Endothelial cell of umbilical vein (primary cell): Measurements from ENCODE around the gene RENBP. TPM values are rescaled to one million over a fixed set of nuclear protein-coding genes. Genes with fewer than 3 reads are reported as not detected.

Source experiments
- BruUV-seq: library from RNA; stranded (reverse); fragments of 400-500 nt; replicated peaks from 2 replicates; lab custom pipeline; 2021; lab: Mats Ljungman, UMichigan
- CTCF ChIA-PET: fragments of 300-600, 350-600 bp; sonication (Branson Sonifier 250); formaldehyde crosslinking; loops from one replicate; lab custom pipeline; 2021; ENCODE audit warnings: antibody characterized with exemption, inconsistent platforms; lab: Charles Lee
- POLR2A ChIA-PET: fragments of 300-600, 350-600 bp; sonication (Branson Sonifier 250); formaldehyde crosslinking; loops from one replicate; lab custom pipeline; 2021; ENCODE audit warnings: antibody characterized with exemption, inconsistent platforms; lab: Charles Lee
- DNase-seq: peaks from one replicate; pipeline ENCODE4 v3.0.0-alpha.2; 2011; ENCODE audit warnings: low read depth, low spot score
- FAIRE-seq: peaks from 2 replicates; lab custom pipeline; 2011; peaks lifted over from hg19 to GRCh38; lab: Jason Lieb, UNC
- H2AFZ ChIP-seq: 2 replicates; pipeline ENCODE4 v1.6.0; 2012; ENCODE audit warnings: low read depth, low read length, control low read depth, inconsistent platforms
- H3K27ac ChIP-seq: 2 replicates; pipeline ENCODE4 v1.5.1; 2011; ENCODE audit warnings: low read depth, mild to moderate bottlenecking, control low read depth, low read length, moderate library complexity; ENCODE audit not compliant: insufficient read depth
- H3K27me3 ChIP-seq, 2 experiments: 2 replicates each; pipeline versions ENCODE4 v1.6.0 to v1.6.1; 2011; ENCODE audit warnings: low read length in 2 of 2, mixed read lengths in 1 of 2; ENCODE audit not compliant: control insufficient read depth in 2 of 2, insufficient read depth in 2 of 2
- H3K36me3 ChIP-seq, 2 experiments: 2 replicates in 1 of 2; 3 replicates in 1 of 2; pipeline ENCODE4 v1.5.1; 2011; ENCODE audit warnings: low read length in 2 of 2, mild to moderate bottlenecking in 1 of 2, moderate library complexity in 1 of 2; ENCODE audit not compliant: control insufficient read depth in 2 of 2, insufficient read depth in 2 of 2; ENCODE audit errors: extremely low read depth in 1 of 2
- H3K4me1 ChIP-seq: 3 replicates; pipeline ENCODE4 v1.5.1; 2011; ENCODE audit warnings: mild to moderate bottlenecking, low read length; ENCODE audit not compliant: control insufficient read depth, insufficient read depth; ENCODE audit errors: extremely low read depth
- H3K4me2 ChIP-seq: 2 replicates; pipeline ENCODE4 v1.6.1; 2011; ENCODE audit warnings: low read length, control low read depth, mixed read lengths; ENCODE audit not compliant: insufficient read depth
- H3K4me3 ChIP-seq, 3 experiments: fragments of 200-600 bp in 1 of 3; sonication (generic), shearing (Covaris generic) in 1 of 3; replicated peaks in 1 of 3; 2 replicates each; pipeline ENCODE4 v1.5.1; 2011 to 2016; ENCODE audit warnings: control low read depth in 3 of 3, low read length in 3 of 3, mild to moderate bottlenecking in 2 of 3, inconsistent platforms in 1 of 3, low read depth in 1 of 3, moderate library complexity in 1 of 3; ENCODE audit not compliant: insufficient read depth in 1 of 3
- H3K79me2 ChIP-seq: 2 replicates; pipeline ENCODE4 v1.6.0; 2012; ENCODE audit warnings: low read length, inconsistent platforms; ENCODE audit not compliant: control insufficient read depth, insufficient read depth
- H3K9ac ChIP-seq: replicated peaks from 2 replicates; pipeline ENCODE3; 2011; ENCODE audit warnings: low read length, control low read depth; ENCODE audit not compliant: insufficient read depth; ENCODE audit errors: extremely low read depth
- H3K9me1 ChIP-seq: replicated peaks from 3 replicates; pipeline ENCODE4 v1.6.0; 2011; ENCODE audit warnings: mild to moderate bottlenecking, low read length; ENCODE audit not compliant: control insufficient read depth, insufficient read depth; ENCODE audit errors: extremely low read depth
- H3K9me3 ChIP-seq: replicated peaks from 2 replicates; pipeline ENCODE4 v1.5.1; 2012; ENCODE audit warnings: low read length, inconsistent platforms; ENCODE audit not compliant: control insufficient read depth, insufficient read depth
- H4K20me1 ChIP-seq: replicated peaks from 2 replicates; pipeline ENCODE3; 2011; ENCODE audit warnings: mild to moderate bottlenecking, low read length; ENCODE audit not compliant: control insufficient read depth, insufficient read depth; ENCODE audit errors: extremely low read depth
- CTCF ChIP-seq, 2 donors: IDR thresholded peaks; 1 replicate in 1 of 2; 2 replicates in 1 of 2; pipeline ENCODE4 v1.5.1; 2011; ENCODE audit warnings: low read length in 2 of 2, mild to moderate bottlenecking in 2 of 2, moderate library complexity in 2 of 2, control low read depth in 1 of 2, inconsistent platforms in 1 of 2, low read depth in 1 of 2; ENCODE audit not compliant: insufficient read depth in 1 of 2; ENCODE audit errors: extremely low read depth in 1 of 2
- EZH2 ChIP-seq: IDR thresholded peaks from 2 replicates; pipeline ENCODE4 v1.6.1; 2012; ENCODE audit warnings: borderline replicate concordance, low read depth, mild to moderate bottlenecking, moderate library complexity, low read length, inconsistent platforms; ENCODE audit not compliant: severe bottlenecking
- FOS ChIP-seq: IDR thresholded peaks from 2 replicates; pipeline ENCODE4 v1.6.1; 2011; ENCODE audit warnings: mild to moderate bottlenecking, low read length, moderate library complexity, borderline replicate concordance; ENCODE audit not compliant: insufficient read depth
- GATA2 ChIP-seq: IDR thresholded peaks from 2 replicates; pipeline ENCODE4 v1.7.0; 2011; ENCODE audit warnings: low read depth, mild to moderate bottlenecking, moderate library complexity, mixed read lengths, low read length; ENCODE audit not compliant: insufficient read length, insufficient read depth
- JUN ChIP-seq: IDR thresholded peaks from 2 replicates; pipeline ENCODE4 v1.6.1; 2011; ENCODE audit warnings: borderline replicate concordance, low read depth; ENCODE audit not compliant: insufficient read length, insufficient read depth
- MAX ChIP-seq: IDR thresholded peaks from 2 replicates; pipeline ENCODE4 v1.6.1; 2011; ENCODE audit not compliant: insufficient read depth, insufficient read length
- MYC ChIP-seq: IDR thresholded peaks from one replicate; pipeline ENCODE4 v1.6.1; 2011; ENCODE audit warnings: mild to moderate bottlenecking, low read depth, low read length
- POLR2A ChIP-seq: IDR thresholded peaks from 2 replicates; pipeline ENCODE4 v1.6.1; 2012; ENCODE audit warnings: low read depth, mild to moderate bottlenecking, control low read depth, low read length
- POLR2AphosphoS5 ChIP-seq: IDR thresholded peaks from 2 replicates; pipeline ENCODE4 v1.6.1; 2012; ENCODE audit warnings: low read depth, mild to moderate bottlenecking, control low read depth, low read length, moderate library complexity; ENCODE audit not compliant: insufficient read depth
- dilution Hi-C: fragments of 300-500 bp; cut with MboI; formaldehyde crosslinking; loops from one replicate; pipeline ENCODE4 v1.15.0; 2019; ENCODE audit warnings: low sequenced_read_pairs; ENCODE audit not compliant: extremely low pct_ligation_motif_present
- intact Hi-C: fragments of 100-400 bp; cut with micrococcal nuclease; formaldehyde crosslinking; loops from one replicate; pipeline ENCODE4 v1.10.0; 2022
- polyA plus RNA-seq, 4 experiments: library from polyadenylated mRNA; depleted of rRNA in 3 of 4; stranded (reverse) in 3 of 4; unstranded in 1 of 4; fragments of >200 nt; gene quantifications; 2 replicates each; pipeline versions ENCODE4 v1.2.1 to v1.2.3, GENCODE V29; 2011 to 2012; ENCODE audit warnings: missing spikeins in 1 of 4
- total RNA-seq: library from RNA; stranded (reverse); gene quantifications from 2 replicates; pipeline ENCODE4 v1.2.3, GENCODE V29; 2021

RENBP gene
- total and polyA plus RNA-seq, 2 donors (not counting 3 experiments of a cell fraction or from before 2014, with no cell fraction given), result 8.0 to 16.0 TPM

- DNase-seq (no peak), FAIRE-seq (peak; percentile 62)
- Histone ChIP-seq H4K20me1 (no peaks in the 10 kb centered on the region), H3K79me2 (peaks cover 2% of the 10 kb centered on the region), H3K9ac (peak within 1 kb of the TSS; percentile 96), H3K9me3 (no peaks in the 10 kb centered on the region), H3K27ac (peak within 1 kb of the TSS; percentile 100), H3K4me1 (peaks cover 51% of the 10 kb centered on the region), H3K9me1 (no peaks in the 10 kb centered on the region), H3K36me3 (peaks cover 0 to 2% of the 10 kb centered on the region in 2 experiments), H3K27me3 (no peaks in the 10 kb centered on the region), H3K4me2 (peak within 1 kb of the TSS; percentile 77), H3K4me3 (peak within 1 kb of the TSS in 1 of 3 experiments; percentile 5), H2AFZ (no peak within 1 kb of the TSS)
- dilution Hi-C loops (no loop called here), intact Hi-C loops (no loop called here)
- TSS peak; percentile 93 for BruUV-seq
- CTCF ChIA-PET, result interaction anchor here (4.2 to 9.0 kb wide), 2 partner anchors 8 to 22 kb away, joined by 29 to 253 read pairs; partner anchors contain the start of genes NAA10 and RENBP
- POLR2A ChIA-PET, result interaction anchor here (1.3 to 1.6 kb wide), 2 partner anchors 21 to 160 kb away, joined by 3 to 4 read pairs; no protein-coding TSS in a partner anchor
- no peak for TF ChIP-seq POLR2AphosphoS5
- TF ChIP-seq POLR2A, result peak; percentile 28
Measured at GRCh38 chrX:153925739-153926551, 18.5 kb downstream of the RENBP start, which contains the start of gene ARHGAP4. TSS of gene ARHGAP4 (minus strand) at chrX:153926264. CDS start at chrX:153926202, 62 bp downstream.

- peak overlapping the region; percentile 100 for H3K27ac ChIP-seq
- no peaks in the 10 kb centered on the region for H4K20me1 ChIP-seq
- no peaks in the 10 kb centered on the region for H3K27me3 ChIP-seq
- H3K4me2 ChIP-seq, result peak overlapping the region; percentile 49
- no peaks in the 10 kb centered on the region for H3K9me1 ChIP-seq
- DNase-seq, result no peak
- FAIRE-seq, result no peak
- H2AFZ ChIP-seq, result no peak overlapping the region
- intact Hi-C loops (no loop called here), dilution Hi-C loops (no loop called here)
- H3K9me3 ChIP-seq, result no peaks in the 10 kb centered on the region
- peaks cover 0 to 2% of the 10 kb centered on the region in 2 experiments for H3K36me3 ChIP-seq
- CTCF ChIA-PET, result interaction anchor here (4.2 to 9.0 kb wide), 2 partner anchors 8 to 23 kb away, joined by 29 to 253 read pairs; partner anchors contain the start of genes NAA10 and RENBP
- peaks cover 51% of the 10 kb centered on the region for H3K4me1 ChIP-seq
- H3K4me3 ChIP-seq, result peak overlapping the region in 1 of 3 experiments; percentile 5
- POLR2A ChIA-PET, result interaction anchor here (1.3 to 1.6 kb wide), 2 partner anchors 46 to 159 kb away, joined by 3 read pairs; partner anchors contain the start of gene HCFC1
- no peak overlapping the region for H3K9ac ChIP-seq
- no peak for TF ChIP-seq MAX
- no peak for TF ChIP-seq CTCF (IDR thresholded peaks at IDR 0.05; ENCODE audit: extremely low read depth in 1 of 2, insufficient read depth in 1 of 2, low read depth in 1 of 2, low read length in 2 of 2)
- TF ChIP-seq MYC, result no peak
- no peak for TF ChIP-seq GATA2
- TF ChIP-seq FOS, result no peak
- no peak for TF ChIP-seq POLR2AphosphoS5
- no peak for TF ChIP-seq POLR2A
- no peak for TF ChIP-seq EZH2
- no peak for TF ChIP-seq JUN
- no TSS peak for BruUV-seq
- peaks cover 2% of the 10 kb centered on the region for H3K79me2 ChIP-seq
Measured at GRCh38 chrX:153925387-153925738, 19.1 kb downstream of the RENBP start.
